B cell (primary cell): ENCODE data around the gene SRD5A1. TPM values are rescaled to one million over a fixed set of nuclear protein-coding genes. Genes with fewer than 3 reads are reported as not detected.

Source experiments
- ATAC-seq: fragments of 200-7000 bp; cut with Tn5 transposase; one replicate; pipeline ENCODE4 v1.10.0; 2021; ENCODE audit warnings: low read depth, mild to moderate bottlenecking, moderate number of reproducible peaks, moderate library complexity
- CTCF ChIA-PET: fragments of 350-600 bp; sonication (Branson Sonifier 250); formaldehyde crosslinking; loops from one replicate; lab custom pipeline; 2021; ENCODE audit warnings: antibody characterized with exemption, inconsistent platforms; lab: Charles Lee
- POLR2A ChIA-PET: fragments of 350-600 bp; sonication (Branson Sonifier 250); formaldehyde crosslinking; loops from one replicate; lab custom pipeline; 2021; ENCODE audit warnings: antibody characterized with exemption; lab: Charles Lee
- DNase-seq: peaks from one replicate; pipeline ENCODE4 v3.0.0; 2013
- H2AFZ ChIP-seq: 2 replicates; pipeline ENCODE4 v1.6.1; 2012; ENCODE audit warnings: mild to moderate bottlenecking, low read depth, low read length; ENCODE audit not compliant: insufficient read depth, poor library complexity, severe bottlenecking
- H3K27ac ChIP-seq, 2 donors: 1 replicate in 1 of 2; 2 replicates in 1 of 2; pipeline ENCODE4 v1.5.1; 2012 to 2013; ENCODE audit warnings: low read length in 2 of 2, mild to moderate bottlenecking in 2 of 2, moderate library complexity in 1 of 2
- H3K27me3 ChIP-seq, 4 experiments: fragments of 200-600 bp in 1 of 4; sonication (generic) in 1 of 4; replicated peaks in 1 of 4; 1 replicate in 2 of 4; 2 replicates in 2 of 4; pipeline versions ENCODE4 v1.6.1 to v1.7.0; 2013 to 2016; ENCODE audit warnings: low read length in 3 of 4, mild to moderate bottlenecking in 2 of 4, mixed read lengths in 1 of 4, moderate library complexity in 1 of 4; ENCODE audit not compliant: insufficient read depth in 4 of 4, control insufficient read depth in 3 of 4; ENCODE audit errors: control extremely low read depth in 1 of 4
- H3K36me3 ChIP-seq, 2 experiments: replicated peaks in 1 of 2; 1 replicate in 1 of 2; 2 replicates in 1 of 2; pipeline versions ENCODE4 v1.6.1 to v1.7.1; 2013; ENCODE audit warnings: low read length in 1 of 2; ENCODE audit not compliant: insufficient read depth in 2 of 2, control insufficient read depth in 1 of 2; ENCODE audit errors: control extremely low read depth in 1 of 2, extremely low read depth in 1 of 2
- H3K4me1 ChIP-seq, 2 donors: fragments of 200-600 bp in 1 of 2; sonication (generic) in 1 of 2; 1 replicate in 1 of 2; 2 replicates in 1 of 2; pipeline versions ENCODE4 v1.5.1 to v1.6.1; 2013 to 2017; ENCODE audit warnings: low read length in 2 of 2; ENCODE audit not compliant: control insufficient read depth in 2 of 2, insufficient read depth in 2 of 2
- H3K4me2 ChIP-seq: replicated peaks from 2 replicates; pipeline ENCODE3; 2012; ENCODE audit warnings: mild to moderate bottlenecking, low read depth, low read length; ENCODE audit not compliant: poor library complexity, severe bottlenecking
- H3K4me3 ChIP-seq, 5 experiments: fragments of 200-600 bp in 1 of 5; sonication (generic) in 1 of 5; 1 replicate in 3 of 5; 2 replicates in 2 of 5; pipeline versions ENCODE4 v1.5.1 to v1.7.0; 2011 to 2016; ENCODE audit warnings: low read length in 4 of 5, mild to moderate bottlenecking in 4 of 5, low read depth in 2 of 5, control low read depth in 1 of 5, moderate library complexity in 1 of 5; ENCODE audit not compliant: insufficient read depth in 1 of 5; ENCODE audit errors: control extremely low read depth in 1 of 5, extremely low read depth in 1 of 5
- H3K79me2 ChIP-seq: fragments of 200-600 bp; sonication (generic); one replicate; pipeline ENCODE4 v1.6.0; 2016; ENCODE audit warnings: low read length; ENCODE audit not compliant: control insufficient read depth, insufficient read depth
- H3K9ac ChIP-seq: fragments of 200-600 bp; sonication (generic); 2 replicates; pipeline ENCODE4 v1.6.1; 2017; ENCODE audit warnings: mild to moderate bottlenecking, low read length, moderate library complexity
- H3K9me3 ChIP-seq, 3 donors: one replicate each; pipeline versions ENCODE4 v1.6.1 to v1.7.1; 2013; ENCODE audit warnings: low read length in 2 of 3; ENCODE audit not compliant: control insufficient read depth in 2 of 3, insufficient read depth in 1 of 3; ENCODE audit errors: control extremely low read depth in 1 of 3
- H4K20me1 ChIP-seq: 2 replicates; pipeline ENCODE4 v1.6.0; 2012; ENCODE audit warnings: mild to moderate bottlenecking, low read length; ENCODE audit not compliant: insufficient read depth, control insufficient read depth, poor library complexity, severe bottlenecking
- H3K27ac Mint-ChIP-seq: one replicate; pipeline ENCODE4 v1.8.0; 2021; ENCODE audit warnings: mixed read lengths
- H3K27me3 Mint-ChIP-seq: one replicate; pipeline ENCODE4 v1.8.0; 2021; ENCODE audit warnings: mixed read lengths
- H3K4me1 Mint-ChIP-seq: one replicate; pipeline ENCODE4 v1.8.0; 2021; ENCODE audit warnings: mixed read lengths
- H3K4me3 Mint-ChIP-seq: one replicate; pipeline ENCODE4 v1.8.0; 2021; ENCODE audit warnings: mixed read lengths
- H3K9me3 Mint-ChIP-seq: one replicate; pipeline ENCODE4 v1.8.0; 2022; ENCODE audit warnings: mixed read lengths; ENCODE audit not compliant: insufficient read depth
- EZH2 ChIP-seq: IDR thresholded peaks from 2 replicates; pipeline ENCODE4 v1.6.1; 2012; ENCODE audit warnings: borderline replicate concordance, low read depth, mild to moderate bottlenecking, moderate library complexity, low read length; ENCODE audit not compliant: insufficient read depth, poor library complexity, severe bottlenecking
- WGBS: methylation state at CpG from one replicate; pipeline ENCODE4 v1.1.5; 2013; ENCODE audit warnings: missing lambda C conversion rate; ENCODE audit not compliant: insufficient coverage; 5-methylcytosine and 5-hydroxymethylcytosine counted together
- intact Hi-C: fragments of 100-400 bp; cut with micrococcal nuclease; formaldehyde crosslinking; loops from one replicate; pipeline ENCODE4 v1.10.0; 2022
- polyA plus RNA-seq: library from polyadenylated mRNA; depleted of rRNA; stranded (reverse); fragments of >200 nt; gene quantifications from 2 replicates; pipeline ENCODE4 v1.2.3, GENCODE V29; 2012
- total RNA-seq, 2 donors: library from RNA; stranded (reverse); fragments of 120-200 nt in 1 of 2; gene quantifications; 1 replicate in 1 of 2; 2 replicates in 1 of 2; pipeline versions ENCODE4 v1.2.3 to v1.2.4, GENCODE V29; 2013 to 2022
- TF ChIP-seq, protein P1 (sequence below): fragments of 200-600 bp; IDR thresholded peaks from one replicate; pipeline ENCODE4 v1.8.0; 2022; ENCODE audit warnings: antibody characterized with exemption, mild to moderate bottlenecking

The SRD5A1 gene
- total and polyA plus RNA-seq, 2 donors (not counting 1 experiment from before 2014, with no cell fraction given): 17.2 to 29.2 TPM

DNA sequence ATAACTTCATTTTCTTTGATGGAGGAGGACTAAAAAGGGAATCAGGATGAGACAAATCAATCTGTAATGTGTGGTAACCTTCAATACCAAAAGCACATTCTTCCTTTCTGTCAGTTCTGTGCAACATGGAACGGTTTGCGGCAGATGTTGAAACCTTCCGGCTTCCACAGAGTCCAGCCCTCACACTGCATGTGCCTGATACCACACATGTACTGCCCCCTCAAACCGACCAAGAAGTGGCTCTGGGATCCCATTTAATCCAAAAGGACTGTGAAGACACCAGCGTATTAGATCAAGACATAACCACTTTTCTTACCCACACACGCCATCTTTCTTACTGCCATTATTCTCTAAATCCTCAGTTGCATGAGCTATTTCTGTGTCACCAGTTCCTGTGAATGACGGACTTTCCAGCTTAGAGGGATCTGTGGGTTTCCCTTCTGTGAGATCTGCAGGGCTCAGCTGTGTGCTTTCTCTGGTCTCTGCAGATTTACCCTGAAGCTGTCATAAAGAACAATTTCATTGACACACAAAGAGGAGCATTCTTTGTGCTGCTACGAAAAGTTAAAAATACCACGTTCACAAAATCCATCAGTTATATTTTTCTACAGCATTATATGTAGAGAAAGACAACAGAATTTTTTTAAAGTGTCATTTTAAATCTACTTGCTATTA lies 26.2 kb upstream of the SRD5A1 start:
- no peak overlapping the region for H3K4me3 Mint-ChIP-seq
- peaks cover 21% of the 10 kb centered on the region for H4K20me1 ChIP-seq
- no peak overlapping the region for H3K9ac ChIP-seq
- no peaks in the 10 kb centered on the region for H3K27me3 ChIP-seq
- no peak for ATAC-seq
- H3K27ac Mint-ChIP-seq: no peak overlapping the region
- H2AFZ ChIP-seq: no peak overlapping the region
- DNase-seq: no peak
- H3K4me1 Mint-ChIP-seq: no peaks in the 10 kb centered on the region
- H3K4me2 ChIP-seq: no peak overlapping the region
- H3K4me1 ChIP-seq: no peaks in the 10 kb centered on the region
- no peaks in the 10 kb centered on the region for H3K9me3 Mint-ChIP-seq
- ChIA-PET CTCF (no interaction called here), POLR2A (no interaction called here)
- WGBS: 82% methylated on average over 6 of the region's 9 CpGs
- peaks cover 10% of the 10 kb centered on the region for H3K79me2 ChIP-seq
- no peaks in the 10 kb centered on the region for H3K9me3 ChIP-seq
- no peak overlapping the region for H3K27ac ChIP-seq
- H3K36me3 ChIP-seq: peaks cover 9 to 93% of the 10 kb centered on the region in 2 experiments
- TF ChIP-seq EZH2: no peak
- TF ChIP-seq, protein P1, sequence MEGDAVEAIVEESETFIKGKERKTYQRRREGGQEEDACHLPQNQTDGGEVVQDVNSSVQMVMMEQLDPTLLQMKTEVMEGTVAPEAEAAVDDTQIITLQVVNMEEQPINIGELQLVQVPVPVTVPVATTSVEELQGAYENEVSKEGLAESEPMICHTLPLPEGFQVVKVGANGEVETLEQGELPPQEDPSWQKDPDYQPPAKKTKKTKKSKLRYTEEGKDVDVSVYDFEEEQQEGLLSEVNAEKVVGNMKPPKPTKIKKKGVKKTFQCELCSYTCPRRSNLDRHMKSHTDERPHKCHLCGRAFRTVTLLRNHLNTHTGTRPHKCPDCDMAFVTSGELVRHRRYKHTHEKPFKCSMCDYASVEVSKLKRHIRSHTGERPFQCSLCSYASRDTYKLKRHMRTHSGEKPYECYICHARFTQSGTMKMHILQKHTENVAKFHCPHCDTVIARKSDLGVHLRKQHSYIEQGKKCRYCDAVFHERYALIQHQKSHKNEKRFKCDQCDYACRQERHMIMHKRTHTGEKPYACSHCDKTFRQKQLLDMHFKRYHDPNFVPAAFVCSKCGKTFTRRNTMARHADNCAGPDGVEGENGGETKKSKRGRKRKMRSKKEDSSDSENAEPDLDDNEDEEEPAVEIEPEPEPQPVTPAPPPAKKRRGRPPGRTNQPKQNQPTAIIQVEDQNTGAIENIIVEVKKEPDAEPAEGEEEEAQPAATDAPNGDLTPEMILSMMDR: no peak
- H3K4me3 ChIP-seq: no peak overlapping the region
- intact Hi-C loops: no loop called here
- no peaks in the 10 kb centered on the region for H3K27me3 Mint-ChIP-seq

DNA sequence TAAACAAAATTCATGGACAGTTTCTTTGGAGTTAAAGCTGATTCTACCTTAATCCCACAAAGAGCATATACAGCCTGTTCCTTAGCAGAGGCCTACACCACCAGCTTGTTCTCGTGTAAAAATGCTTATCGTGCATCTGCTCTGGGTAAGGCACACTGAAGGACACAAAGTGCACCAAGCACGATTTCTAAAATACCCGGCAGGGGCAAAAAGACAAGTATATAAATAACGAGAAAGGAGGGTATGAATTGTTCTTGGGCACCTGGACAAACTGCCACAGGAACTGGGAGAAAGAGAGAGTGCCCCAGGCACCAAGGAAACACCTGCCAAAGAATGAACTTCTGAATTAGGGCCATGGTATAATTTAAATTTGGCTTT lies 25.7 kb upstream of the SRD5A1 start:
- H3K4me1 ChIP-seq: no peaks in the 10 kb centered on the region
- CTCF ChIA-PET: no interaction called here
- H3K9ac ChIP-seq: no peak overlapping the region
- Mint-ChIP-seq H3K4me1 (no peaks in the 10 kb centered on the region), H3K27ac (no peak overlapping the region), H3K27me3 (no peaks in the 10 kb centered on the region), H3K4me3 (no peak overlapping the region), H3K9me3 (no peaks in the 10 kb centered on the region)
- POLR2A ChIA-PET: no interaction called here
- H2AFZ ChIP-seq: no peak overlapping the region
- H3K9me3 ChIP-seq: no peaks in the 10 kb centered on the region
- no peak for DNase-seq
- no peak overlapping the region for H3K27ac ChIP-seq
- no peak for ATAC-seq
- H3K36me3 ChIP-seq: peaks cover 5 to 93% of the 10 kb centered on the region in 2 experiments
- H3K27me3 ChIP-seq: no peaks in the 10 kb centered on the region
- intact Hi-C loops: no loop called here
- H3K4me3 ChIP-seq: no peak overlapping the region
- no peak for TF ChIP-seq EZH2
- TF ChIP-seq, protein P1: no peak
- peaks cover 11% of the 10 kb centered on the region for H3K79me2 ChIP-seq
- WGBS: 100% methylated on average over 2 of the region's 5 CpGs
- peaks cover 26% of the 10 kb centered on the region for H4K20me1 ChIP-seq
- H3K4me2 ChIP-seq: no peak overlapping the region
